Liver (tissue), 3 donors: ENCODE results near the gene DNAAF5.

ENCODE experiments used
- CTCF ChIP-seq: fragments of 150-350 bp; IDR thresholded peaks from 2 replicates; pipeline ENCODE4 v1.5.1; 2017; ENCODE audit warnings: improper control_type of control experiment, low read depth, low read length; ENCODE audit not compliant: missing input control
- FOXA1 ChIP-seq: IDR thresholded peaks from 2 replicates; pipeline ENCODE4 v1.6.1; 2016; ENCODE audit warnings: antibody characterized with exemption
- JUND ChIP-seq, 2 donors: IDR thresholded peaks; 2 replicates each; pipeline ENCODE4 v1.6.1; 2016; ENCODE audit warnings: antibody characterized with exemption in 2 of 2
- NR2F2 ChIP-seq: IDR thresholded peaks from 2 replicates; pipeline ENCODE4 v1.6.1; 2016; ENCODE audit warnings: antibody characterized with exemption
- donor health status: healthy.
- donor health status: healthy.

- TF ChIP-seq CTCF (no peak), FOXA1 (no peak), NR2F2 (no peak), JUND (IDR thresholded peaks at IDR 0.05) (no peak)
Measured at GRCh38 chr7:780516-780915, 54.0 kb downstream of the DNAAF5 start.
